GM23338 (cell line): ENCODE results near the gene ZCCHC14. TPM values are rescaled to one million over a fixed set of nuclear protein-coding genes. Genes with fewer than 3 reads are reported as not detected.

ENCODE experiments used
- CREB1 ChIP-seq: fragments of 250-450 bp; sonication (Bioruptor Pico); IDR thresholded peaks from 2 replicates; pipeline ENCODE4 v1.5.0; 2020; ENCODE audit warnings: low read depth, mild to moderate bottlenecking, moderate library complexity
- ETS1 ChIP-seq: IDR thresholded peaks from 2 replicates; pipeline ENCODE4 v1.6.1; 2016; ENCODE audit warnings: antibody characterized with exemption
- EZH2 ChIP-seq: fragments of 200-600 bp; sonication (generic); IDR thresholded peaks from one replicate; pipeline ENCODE4 v1.8.0; 2017; ENCODE audit warnings: antibody characterized with exemption, mild to moderate bottlenecking, low read depth; ENCODE audit not compliant: unreplicated experiment
- EZH2phosphoT487 ChIP-seq: fragments of 200-600 bp; sonication (generic); IDR thresholded peaks from one replicate; pipeline ENCODE4 v1.8.1; 2018; ENCODE audit warnings: antibody characterized with exemption; ENCODE audit not compliant: unreplicated experiment
- JUNB ChIP-seq: IDR thresholded peaks from one replicate; pipeline ENCODE4 v1.6.1; 2016; ENCODE audit warnings: antibody characterized with exemption; ENCODE audit not compliant: unreplicated experiment
- NANOG ChIP-seq: IDR thresholded peaks from 2 replicates; pipeline ENCODE4 v1.6.1; 2016; ENCODE audit warnings: antibody characterized with exemption, borderline replicate concordance
- POLR2AphosphoS5 ChIP-seq: IDR thresholded peaks from 2 replicates; pipeline ENCODE4 v1.6.1; 2016; ENCODE audit warnings: antibody characterized with exemption, low read depth
- REST ChIP-seq: IDR thresholded peaks from one replicate; pipeline ENCODE4 v1.6.1; 2018; ENCODE audit warnings: antibody characterized with exemption; ENCODE audit not compliant: unreplicated experiment
- STAT1 ChIP-seq: IDR thresholded peaks from one replicate; pipeline ENCODE4 v1.6.1; 2016; ENCODE audit warnings: antibody characterized with exemption; ENCODE audit not compliant: unreplicated experiment
- ZNF114 ChIP-seq: fragments of 250-450 bp; sonication (Bioruptor Pico); IDR thresholded peaks from 2 replicates; pipeline ENCODE4 v1.5.0; 2020; ENCODE audit warnings: mild to moderate bottlenecking, moderate library complexity
- ZNF331 ChIP-seq: fragments of 250-450 bp; sonication (Bioruptor Pico); IDR thresholded peaks from 2 replicates; pipeline ENCODE4 v1.5.0; 2020; ENCODE audit warnings: low read depth, mild to moderate bottlenecking, moderate library complexity
- ZNF462 ChIP-seq: fragments of 250-450 bp; sonication (Bioruptor Pico); IDR thresholded peaks from 2 replicates; pipeline ENCODE4 v1.5.0; 2020; ENCODE audit warnings: mild to moderate bottlenecking, moderate library complexity
- polyA plus RNA-seq: library from polyadenylated mRNA; unstranded; fragments of >200 nt; fragmentation: Nextera tagmentation; extraction: Ambion mirVana; gene quantifications from 2 replicates; pipeline ENCODE4 v1.2.1, GENCODE V29; 2016
- total RNA-seq: library from RNA; depleted of rRNA; stranded (reverse); fragments of >200 nt; shearing (Covaris generic); gene quantifications from 2 replicates; pipeline ENCODE4 v1.2.3, GENCODE V29; 2014

Gene ZCCHC14
- total and polyA plus RNA-seq, 2 experiments from 2014 or later, result 6.8 to 22.4 TPM

- TF ChIP-seq ZNF462, result no peak
- TF ChIP-seq STAT1, result no peak
- TF ChIP-seq ZNF331 (CRISPR knock-in tag), result no peak
- TF ChIP-seq JUNB, result no peak
- no peak for TF ChIP-seq REST
- TF ChIP-seq ETS1, result no peak
- TF ChIP-seq NANOG, result no peak
- TF ChIP-seq CREB1 (CRISPR knock-in tag), result no peak
- no peak for TF ChIP-seq EZH2
- no peak for TF ChIP-seq EZH2phosphoT487
- no peak for TF ChIP-seq POLR2AphosphoS5
- no peak for TF ChIP-seq ZNF114
Measured at GRCh38 chr16:87409781-87410180, 83.0 kb downstream of the ZCCHC14 start (continued).
